ENCODE data around the gene SPIB. TPM values are rescaled to one million over a fixed set of nuclear protein-coding genes. Genes with fewer than 3 reads are reported as not detected.
"Not testable (repeated sequence)": the region's sequence is repeated elsewhere in the genome, so short reads cannot be mapped to it uniquely, and the experiment has no call there.

Gene SPIB
- total and polyA plus RNA-seq, 2 of the 4 experiments (the other 2 are of a cell fraction), result not detected

- Histone ChIP-seq H4K91ac (ENCODE audit: insufficient read depth, low read depth, low read length) (no peak overlapping the region), H2BK120ac (ENCODE audit: low read depth, low read length) (no peak overlapping the region; the same call in 1 of the 2 replicates), H3K27ac (ENCODE audit: insufficient read depth, low read length) (no peak overlapping the region), H2AFZ (replicated peaks; ENCODE audit: low read length, poor library complexity) (no peak overlapping the region), H3K4me3 (ENCODE audit: insufficient read depth, low read depth, low read length) (no peak overlapping the region), H2AK5ac (ENCODE audit: low read depth, low read length) (no peak overlapping the region), H3K18ac (ENCODE audit: low read depth, low read length) (no peak overlapping the region), H2AK9ac (replicated peaks; ENCODE audit: low read depth, low read length, poor library complexity) (no peak overlapping the region), H4K8ac (ENCODE audit: low read depth in 2 of 2, low read length in 2 of 2) (no peak overlapping the region), H3K27me3 (ENCODE audit: control insufficient read depth, insufficient read depth, low read length) (no peaks in the 10 kb centered on the region), H2BK15ac (ENCODE audit: low read depth, low read length) (no peak overlapping the region), H2BK20ac (ENCODE audit: low read depth, low read length) (no peak overlapping the region), H3K4ac (ENCODE audit: low read depth, low read length) (no peak overlapping the region), H2BK5ac (ENCODE audit: low read depth, low read length, poor library complexity, severe bottlenecking) (no peak overlapping the region), H3K56ac (ENCODE audit: extremely low read depth, insufficient read depth, low read length) (no peak overlapping the region), H4K20me1 (ENCODE audit: insufficient read depth, low read length) (peaks cover 4% of the 10 kb centered on the region; the same call in 1 of the 2 replicates), H3K9me3 (ENCODE audit: control insufficient read depth, insufficient read depth, low read length) (no peaks in the 10 kb centered on the region), H4K5ac (ENCODE audit: low read depth, low read length) (no peak overlapping the region), H3K36me3 (ENCODE audit: control insufficient read depth, insufficient read depth, low read length) (peaks cover 4% of the 10 kb centered on the region), H3K9ac (ENCODE audit: low read depth, low read length) (no peak overlapping the region), H3K23ac (ENCODE audit: low read depth, low read length) (no peak overlapping the region), H3K79me1 (ENCODE audit: low read depth in 1 of 2, low read length in 2 of 2) (peaks cover 7 to 37% of the 10 kb centered on the region in 2 experiments), H3K4me2 (ENCODE audit: low read depth, low read length) (no peak overlapping the region), H3K9me1 (ENCODE audit: insufficient read depth, low read length) (peaks cover 6% of the 10 kb centered on the region; the same call in 1 of the 2 replicates), H3K14ac (replicated peaks; ENCODE audit: low read depth, low read length) (no peak overlapping the region), H3K4me1 (ENCODE audit: control insufficient read depth, insufficient read depth, low read length) (no peaks in the 10 kb centered on the region; the same call in 1 of the 2 replicates)
- TF ChIP-seq RAD21 (IDR thresholded peaks at IDR 0.05; ENCODE audit: low read length) (no peak), SMC3 (IDR thresholded peaks at IDR 0.05; ENCODE audit: low read depth, low read length) (no peak), RCOR1 (IDR thresholded peaks at IDR 0.05; ENCODE audit: insufficient replicate concordance, low read length) (no peak), CEBPB (IDR thresholded peaks at IDR 0.05; ENCODE audit: low read depth, low read length) (no peak), MXI1 (IDR thresholded peaks at IDR 0.05; ENCODE audit: borderline replicate concordance, low read depth, low read length) (no peak), MAFK (IDR thresholded peaks at IDR 0.05; ENCODE audit: low read depth, low read length) (no peak), POLR2A (IDR thresholded peaks at IDR 0.05; ENCODE audit: low read depth, low read length) (no peak)
- TF ChIP-seq, protein P1, sequence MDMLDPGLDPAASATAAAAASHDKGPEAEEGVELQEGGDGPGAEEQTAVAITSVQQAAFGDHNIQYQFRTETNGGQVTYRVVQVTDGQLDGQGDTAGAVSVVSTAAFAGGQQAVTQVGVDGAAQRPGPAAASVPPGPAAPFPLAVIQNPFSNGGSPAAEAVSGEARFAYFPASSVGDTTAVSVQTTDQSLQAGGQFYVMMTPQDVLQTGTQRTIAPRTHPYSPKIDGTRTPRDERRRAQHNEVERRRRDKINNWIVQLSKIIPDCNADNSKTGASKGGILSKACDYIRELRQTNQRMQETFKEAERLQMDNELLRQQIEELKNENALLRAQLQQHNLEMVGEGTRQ (IDR thresholded peaks at IDR 0.05; ENCODE audit: low read depth, low read length), result no peak
- ATAC-seq (ENCODE audit: low read depth) (no peak), DNase-seq (no peak)
- 93% methylated on average over 2 of the region's 8 CpGs; no CpG with 5 or more reads in 1 of the 2 experiments for WGBS, 2 experiments (ENCODE audit: extremely low coverage in 2 of 2, insufficient read length in 1 of 2)
- CTCF ChIA-PET, result no interaction called here
- BruUV-seq (replicated peaks), result no TSS peak
- in situ Hi-C loops (cut with MboI; ENCODE audit: low sequenced_read_pairs), result no loop called here
- intact Hi-C loops (cut with micrococcal nuclease), result no loop called here
- dilution Hi-C loops (cut with HindIII; ENCODE audit: low sequenced_read_pairs, unreplicated experiment), result no loop called here
- POLR2A ChIA-PET (ENCODE audit: unreplicated experiment), result no interaction called here
These were observed 30.9 kb upstream of the SPIB start for GRCh38 chr19:50387868-50388245.

DNA sequence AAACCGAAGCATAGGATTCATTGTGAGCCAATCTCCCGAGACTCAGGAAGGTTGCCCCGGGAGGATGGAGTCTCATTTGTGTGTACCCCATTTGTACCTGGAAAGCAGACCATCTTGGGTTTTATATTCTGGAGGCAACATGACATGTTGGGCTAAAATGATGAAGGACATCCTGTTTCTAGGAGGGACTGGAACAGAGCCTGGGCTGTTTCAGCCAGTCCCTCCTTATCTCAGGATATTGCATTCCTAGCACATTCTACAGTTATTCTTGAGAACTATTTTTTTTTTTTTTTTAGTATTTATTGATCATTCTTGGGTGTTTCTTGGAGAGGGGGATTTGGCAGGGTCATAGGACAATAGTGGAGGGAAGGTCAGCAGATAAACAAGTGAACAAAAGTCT lies 28.4 kb upstream of the SPIB start:
- ATAC-seq (ENCODE audit: low read depth); H4K5ac ChIP-seq (ENCODE audit: low read depth, low read length); H2BK20ac ChIP-seq (ENCODE audit: low read depth, low read length); H2AK5ac ChIP-seq (ENCODE audit: low read depth, low read length); H3K4me1 ChIP-seq (ENCODE audit: control insufficient read depth, insufficient read depth, low read length); H3K9ac ChIP-seq (ENCODE audit: low read depth, low read length); H2BK15ac ChIP-seq (ENCODE audit: low read depth, low read length); H3K4me3 ChIP-seq (ENCODE audit: insufficient read depth, low read depth, low read length); H3K4ac ChIP-seq (ENCODE audit: low read depth, low read length); H3K14ac ChIP-seq (replicated peaks; ENCODE audit: low read depth, low read length); H2AK9ac ChIP-seq (replicated peaks; ENCODE audit: low read depth, low read length, poor library complexity); CTCF ChIA-PET; intact Hi-C loops (cut with micrococcal nuclease); H3K18ac ChIP-seq (ENCODE audit: low read depth, low read length); H2BK5ac ChIP-seq (ENCODE audit: low read depth, low read length, poor library complexity, severe bottlenecking); in situ Hi-C loops (cut with MboI; ENCODE audit: low sequenced_read_pairs); H4K8ac ChIP-seq (ENCODE audit: low read depth in 2 of 2, low read length in 2 of 2); H3K9me3 ChIP-seq (ENCODE audit: control insufficient read depth, insufficient read depth, low read length); H3K27ac ChIP-seq (ENCODE audit: insufficient read depth, low read length); H3K9me1 ChIP-seq (ENCODE audit: insufficient read depth, low read length); H3K4me2 ChIP-seq (ENCODE audit: low read depth, low read length); POLR2A ChIA-PET (ENCODE audit: unreplicated experiment); H2BK120ac ChIP-seq (ENCODE audit: low read depth, low read length); H2AFZ ChIP-seq (replicated peaks; ENCODE audit: low read length, poor library complexity); dilution Hi-C loops (cut with HindIII; ENCODE audit: low sequenced_read_pairs, unreplicated experiment); DNase-seq; H4K20me1 ChIP-seq (ENCODE audit: insufficient read depth, low read length); H3K36me3 ChIP-seq (ENCODE audit: control insufficient read depth, insufficient read depth, low read length); H3K23ac ChIP-seq (ENCODE audit: low read depth, low read length); H4K91ac ChIP-seq (ENCODE audit: insufficient read depth, low read depth, low read length); H3K56ac ChIP-seq (ENCODE audit: extremely low read depth, insufficient read depth, low read length); BruUV-seq (replicated peaks); H3K27me3 ChIP-seq (ENCODE audit: control insufficient read depth, insufficient read depth, low read length): not testable (repeated sequence)
- WGBS, 2 experiments (ENCODE audit: extremely low coverage in 2 of 2, insufficient read length in 1 of 2), result no CpG with 5 or more reads among the region's 3 CpGs
- peaks cover 7 to 33% of the 10 kb centered on the region in 2 experiments for H3K79me1 ChIP-seq (ENCODE audit: low read depth in 1 of 2, low read length in 2 of 2)
